A549 (cell line): ENCODE data around the gene TXNRD2.

Experiments used
- CTCF ChIP-seq: fragments of >200 bp; sonication (Bioruptor Twin); formaldehyde crosslinking; IDR thresholded peaks from 3 replicates; pipeline ENCODE4 v1.5.1; 2016
- EP300 ChIP-seq, 2 experiments: fragments of >200 bp; sonication (Bioruptor Twin); formaldehyde crosslinking; IDR thresholded peaks; 2 replicates in 1 of 2; 3 replicates in 1 of 2; pipeline ENCODE4 v1.6.1; 2016 to 2017
- MAZ ChIP-seq: fragments of 150-350 bp; IDR thresholded peaks from 2 replicates; pipeline ENCODE4 v1.6.1; 2014; ENCODE audit warnings: antibody characterized with exemption, low read depth, low read length, borderline replicate concordance
- MYC ChIP-seq: IDR thresholded peaks from 2 replicates; pipeline ENCODE4 v1.6.1; 2012; ENCODE audit warnings: mild to moderate bottlenecking, inconsistent platforms, low read length, improper control_type of control experiment, borderline replicate concordance
- TF ChIP-seq, protein P1 (sequence below): IDR thresholded peaks from 2 replicates; pipeline ENCODE4 v1.6.1; 2012

DNA sequence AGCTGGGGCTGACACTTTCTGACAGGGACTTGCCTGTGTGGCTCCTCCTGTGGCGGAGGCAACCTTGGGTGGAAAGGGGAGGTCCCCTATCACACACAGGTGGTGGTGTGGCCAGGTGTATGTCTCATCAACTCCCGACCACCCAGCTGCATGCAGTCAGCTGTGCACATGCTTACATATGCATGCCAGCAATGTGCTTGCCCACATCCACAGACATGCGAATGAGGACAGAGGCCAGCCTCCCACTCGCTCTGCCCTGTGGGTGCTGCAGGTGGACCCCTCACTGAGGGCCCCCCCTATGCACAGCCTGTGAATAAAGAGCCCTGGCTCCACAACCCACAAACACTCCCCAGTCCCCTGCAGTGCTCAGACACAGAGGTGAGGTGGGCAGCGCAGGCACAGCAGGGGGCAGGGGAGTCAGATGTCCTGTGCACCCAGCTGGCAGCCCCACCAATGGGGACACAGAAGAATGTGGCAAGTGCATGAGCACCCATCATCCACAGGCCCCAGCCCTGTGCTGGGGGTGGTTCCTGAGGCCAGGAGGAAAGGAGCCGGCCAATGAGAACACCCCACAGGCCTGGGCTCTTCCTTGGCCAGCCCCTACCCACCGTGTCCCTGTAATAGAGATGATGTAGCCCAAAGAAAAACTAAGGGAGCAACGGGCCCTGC lies 96.4 kb downstream of the TXNRD2 start:
- TF ChIP-seq EP300 (IDR thresholded peaks at IDR 0.05) (no peak), MAZ (no peak), CTCF (no peak), MYC (no peak)
- TF ChIP-seq, protein P1, sequence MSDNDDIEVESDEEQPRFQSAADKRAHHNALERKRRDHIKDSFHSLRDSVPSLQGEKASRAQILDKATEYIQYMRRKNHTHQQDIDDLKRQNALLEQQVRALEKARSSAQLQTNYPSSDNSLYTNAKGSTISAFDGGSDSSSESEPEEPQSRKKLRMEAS, result no peak
